GM12873 (cell line): Measurements from ENCODE around the gene TSGA10IP.

ENCODE experiments used
- CTCF ChIP-seq: IDR thresholded peaks from 2 replicates; pipeline ENCODE4 v1.5.1; 2012; ENCODE audit warnings: low read depth, mild to moderate bottlenecking, moderate library complexity, low read length, control low read depth; ENCODE audit not compliant: insufficient read depth; ENCODE audit errors: missing control alignments

The TSGA10IP gene

GRCh38 chr11:65922565-65922964 is 22.7 kb upstream of the TSGA10IP start:
- TF ChIP-seq CTCF: no peak

GRCh38 chr11:65925397-65925796 is 19.9 kb upstream of the TSGA10IP start:
- TF ChIP-seq CTCF: no peak

GRCh38 chr11:65927904-65928397 is 17.3 kb upstream of the TSGA10IP start:
- no peak for TF ChIP-seq CTCF

GRCh38 chr11:65928667-65929066 is 16.6 kb upstream of the TSGA10IP start:
- no peak for TF ChIP-seq CTCF

- TF ChIP-seq CTCF: no peak
These were observed 13.3 kb upstream of the TSGA10IP start for GRCh38 chr11:65931773-65932557.

- peak; percentile 13 for TF ChIP-seq CTCF
These were observed 12.7 kb upstream of the TSGA10IP start for GRCh38 chr11:65932558-65932919.

GRCh38 chr11:65934014-65934413 is 11.3 kb upstream of the TSGA10IP start:
- TF ChIP-seq CTCF: no peak

GRCh38 chr11:65937766-65938165 is 7.5 kb upstream of the TSGA10IP start:
- no peak for TF ChIP-seq CTCF
